ENCODE data around the gene FGF14. TPM values are rescaled to one million over a fixed set of nuclear protein-coding genes. Genes with fewer than 3 reads are reported as not detected.

Gene FGF14
- total RNA-seq, 1 experiment from 2014 or later = not detected

- no peak for TF ChIP-seq EZH2 (IDR thresholded peaks at IDR 0.05; ENCODE audit: low read length, unreplicated experiment)
- TF ChIP-seq EZH2phosphoT487 (IDR thresholded peaks at IDR 0.05; ENCODE audit: borderline replicate concordance, low read length) = no peak
- TF ChIP-seq CTCF (conservative IDR thresholded peaks at IDR 0.05; ENCODE audit: low read depth, low read length) = no peak
- CTCF ChIA-PET = no interaction called here
- Histone ChIP-seq H3K9ac (ENCODE audit: low read length) (no peak overlapping the region), H3K79me2 (ENCODE audit: low read length) (no peaks in the 10 kb centered on the region), H2AFZ (ENCODE audit: low read length) (no peak overlapping the region), H3K27me3 (ENCODE audit: low read length) (peaks cover 64% of the 10 kb centered on the region), H3K27ac (ENCODE audit: low read length) (no peak overlapping the region), H4K20me1 (ENCODE audit: low read length) (no peaks in the 10 kb centered on the region), H3K4me3 (ENCODE audit: low read length) (no peak overlapping the region), H3F3A (ENCODE audit: low read length, unreplicated experiment) (no peaks in the 10 kb centered on the region), H3K9me2 (replicated peaks; ENCODE audit: low read length) (no peaks in the 10 kb centered on the region), H3K4me1 (ENCODE audit: insufficient read depth, low read length) (no peaks in the 10 kb centered on the region), H3K36me3 (ENCODE audit: low read depth, low read length) (no peaks in the 10 kb centered on the region), H3K9me3 (ENCODE audit: low read length) (no peaks in the 10 kb centered on the region), H3K4me2 (ENCODE audit: low read length) (no peak overlapping the region)
- intact Hi-C loops (cut with micrococcal nuclease) = no loop called here
- POLR2A ChIA-PET (ENCODE audit: unreplicated experiment) = no interaction called here
- no TSS peak for BruUV-seq (replicated peaks)
- DNase-seq (no peak), ATAC-seq (no peak)
Observed at GRCh38 chr13:101799196-101799595, 602.7 kb downstream of the FGF14 start.

GRCh38 chr13:101798437-101798836 is 603.4 kb downstream of the FGF14 start:
- intact Hi-C loops (cut with micrococcal nuclease) = no loop called here
- H3K4me2 ChIP-seq (ENCODE audit: low read length) = no peak overlapping the region
- no peaks in the 10 kb centered on the region for H3K9me3 ChIP-seq (ENCODE audit: low read length)
- no TSS peak for BruUV-seq (replicated peaks)
- ATAC-seq (no peak), DNase-seq (no peak)
- no peaks in the 10 kb centered on the region for H3K4me1 ChIP-seq (ENCODE audit: insufficient read depth, low read length)
- no peaks in the 10 kb centered on the region for H3K36me3 ChIP-seq (ENCODE audit: low read depth, low read length)
- no peak overlapping the region for H3K9ac ChIP-seq (ENCODE audit: low read length)
- H3K27me3 ChIP-seq (ENCODE audit: low read length) = peaks cover 64% of the 10 kb centered on the region
- CTCF ChIA-PET = no interaction called here
- no peaks in the 10 kb centered on the region for H4K20me1 ChIP-seq (ENCODE audit: low read length)
- no peaks in the 10 kb centered on the region for H3F3A ChIP-seq (ENCODE audit: low read length, unreplicated experiment)
- H3K27ac ChIP-seq (ENCODE audit: low read length) = no peak overlapping the region
- POLR2A ChIA-PET (ENCODE audit: unreplicated experiment) = no interaction called here
- H2AFZ ChIP-seq (ENCODE audit: low read length) = no peak overlapping the region
- TF ChIP-seq EZH2 (IDR thresholded peaks at IDR 0.05; ENCODE audit: low read length, unreplicated experiment) (no peak), EZH2phosphoT487 (IDR thresholded peaks at IDR 0.05; ENCODE audit: borderline replicate concordance, low read length) (no peak), CTCF (conservative IDR thresholded peaks at IDR 0.05; ENCODE audit: low read depth, low read length) (no peak)
- H3K9me2 ChIP-seq (replicated peaks; ENCODE audit: low read length) = no peaks in the 10 kb centered on the region
- H3K4me3 ChIP-seq (ENCODE audit: low read length) = no peak overlapping the region
- H3K79me2 ChIP-seq (ENCODE audit: low read length) = no peaks in the 10 kb centered on the region

GRCh38 chr13:101795460-101795859 is 606.4 kb downstream of the FGF14 start:
- intact Hi-C loops (cut with micrococcal nuclease) = no loop called here
- H3K9me3 ChIP-seq (ENCODE audit: low read length) = no peaks in the 10 kb centered on the region
- ChIA-PET CTCF (no interaction called here), POLR2A (ENCODE audit: unreplicated experiment) (no interaction called here)
- ATAC-seq = no peak
- no peaks in the 10 kb centered on the region for H3F3A ChIP-seq (ENCODE audit: low read length, unreplicated experiment)
- no peak overlapping the region for H3K4me3 ChIP-seq (ENCODE audit: low read length)
- H3K27me3 ChIP-seq (ENCODE audit: low read length) = peaks cover 45% of the 10 kb centered on the region
- TF ChIP-seq EZH2phosphoT487 (IDR thresholded peaks at IDR 0.05; ENCODE audit: borderline replicate concordance, low read length) = no peak
- TF ChIP-seq CTCF (conservative IDR thresholded peaks at IDR 0.05; ENCODE audit: low read depth, low read length) = no peak
- no peak for TF ChIP-seq EZH2 (IDR thresholded peaks at IDR 0.05; ENCODE audit: low read length, unreplicated experiment)
- no peak overlapping the region for H3K4me2 ChIP-seq (ENCODE audit: low read length)
- H3K9ac ChIP-seq (ENCODE audit: low read length) = no peak overlapping the region
- BruUV-seq (replicated peaks) = no TSS peak
- H3K79me2 ChIP-seq (ENCODE audit: low read length) = no peaks in the 10 kb centered on the region
- H3K27ac ChIP-seq (ENCODE audit: low read length) = no peak overlapping the region
- no peaks in the 10 kb centered on the region for H3K9me2 ChIP-seq (replicated peaks; ENCODE audit: low read length)
- no peaks in the 10 kb centered on the region for H3K4me1 ChIP-seq (ENCODE audit: insufficient read depth, low read length)
- no peak for DNase-seq
- H2AFZ ChIP-seq (ENCODE audit: low read length) = no peak overlapping the region
- no peaks in the 10 kb centered on the region for H3K36me3 ChIP-seq (ENCODE audit: low read depth, low read length)
- no peaks in the 10 kb centered on the region for H4K20me1 ChIP-seq (ENCODE audit: low read length)

Measured in PC-3 (cell line).